Measurements from ENCODE around the gene XKRX. TPM values are rescaled to one million over a fixed set of nuclear protein-coding genes. Genes with fewer than 3 reads are reported as not detected.

XKRX gene
- total RNA-seq: under 1 TPM; 0.16 to 0.59 (median 0.33) TPM

- TF ChIP-seq POLR2A (IDR thresholded peaks at IDR 0.05) (no peak), POLR2AphosphoS5 (IDR thresholded peaks at IDR 0.05) (no peak)
- TF ChIP-seq, protein P1, sequence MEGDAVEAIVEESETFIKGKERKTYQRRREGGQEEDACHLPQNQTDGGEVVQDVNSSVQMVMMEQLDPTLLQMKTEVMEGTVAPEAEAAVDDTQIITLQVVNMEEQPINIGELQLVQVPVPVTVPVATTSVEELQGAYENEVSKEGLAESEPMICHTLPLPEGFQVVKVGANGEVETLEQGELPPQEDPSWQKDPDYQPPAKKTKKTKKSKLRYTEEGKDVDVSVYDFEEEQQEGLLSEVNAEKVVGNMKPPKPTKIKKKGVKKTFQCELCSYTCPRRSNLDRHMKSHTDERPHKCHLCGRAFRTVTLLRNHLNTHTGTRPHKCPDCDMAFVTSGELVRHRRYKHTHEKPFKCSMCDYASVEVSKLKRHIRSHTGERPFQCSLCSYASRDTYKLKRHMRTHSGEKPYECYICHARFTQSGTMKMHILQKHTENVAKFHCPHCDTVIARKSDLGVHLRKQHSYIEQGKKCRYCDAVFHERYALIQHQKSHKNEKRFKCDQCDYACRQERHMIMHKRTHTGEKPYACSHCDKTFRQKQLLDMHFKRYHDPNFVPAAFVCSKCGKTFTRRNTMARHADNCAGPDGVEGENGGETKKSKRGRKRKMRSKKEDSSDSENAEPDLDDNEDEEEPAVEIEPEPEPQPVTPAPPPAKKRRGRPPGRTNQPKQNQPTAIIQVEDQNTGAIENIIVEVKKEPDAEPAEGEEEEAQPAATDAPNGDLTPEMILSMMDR (IDR thresholded peaks at IDR 0.05): no peak
- Histone ChIP-seq H3K27me3 (peaks cover 0 to 42% of the 10 kb centered on the region in 2 donors), H3K4me1 (no peaks in the 10 kb centered on the region), H3K4me3 (peak within 1 kb of the TSS; percentile 25 to 66 (median 50)), H3K36me3 (no peaks in the 10 kb centered on the region), H3K9me3 (peaks cover 0 to 7% of the 10 kb centered on the region in 2 donors), H3K27ac (no peak within 1 kb of the TSS)
- DNase-seq (ENCODE audit: low spot score in 2 of 2): peak; percentile 31 to 47
- intact Hi-C loops (cut with DNase I; ENCODE audit: low total_unique reads): no loop called here
Measured at GRCh38 chrX:100928660-100929613, at the start of gene XKRX. XKRX (minus strand) TSS chrX:100928917; CDS start chrX:100928304, 613 bp downstream.

- Histone ChIP-seq H3K27me3 (peaks cover 0 to 6% of the 10 kb centered on the region in 2 donors), H3K36me3 (no peaks in the 10 kb centered on the region), H3K4me3 (no peak overlapping the region), H3K9me3 (peaks cover 0 to 6% of the 10 kb centered on the region in 2 donors), H3K27ac (no peak overlapping the region), H3K4me1 (no peaks in the 10 kb centered on the region)
- DNase-seq (ENCODE audit: low spot score in 2 of 2): no peak
- intact Hi-C loops (cut with DNase I; ENCODE audit: low total_unique reads): no loop called here
- TF ChIP-seq POLR2AphosphoS5 (IDR thresholded peaks at IDR 0.05) (no peak), POLR2A (IDR thresholded peaks at IDR 0.05) (no peak)
- TF ChIP-seq, protein P1 (IDR thresholded peaks at IDR 0.05): no peak
Measured at GRCh38 chrX:100976211-100976610, 47.5 kb upstream of the XKRX start.

DNA sequence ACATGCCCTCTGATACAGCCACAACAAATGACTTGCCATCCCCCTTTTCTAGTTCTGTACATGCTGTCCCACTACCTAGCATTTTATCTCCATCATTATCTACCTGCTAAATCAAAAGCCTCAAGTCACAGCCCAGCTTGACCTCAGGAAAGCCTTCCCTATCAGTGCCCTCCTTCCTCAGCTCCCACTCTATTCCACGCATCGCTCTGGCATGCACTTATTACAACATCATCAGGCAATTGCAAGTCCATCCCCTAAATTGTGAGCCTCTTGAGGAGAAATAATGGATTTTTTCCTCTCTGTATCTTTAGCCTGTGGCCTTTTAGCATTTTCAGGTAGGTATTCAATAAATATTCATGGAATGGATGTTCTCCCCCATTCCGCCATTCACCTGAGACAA lies 46.5 kb upstream of the XKRX start:
- H3K9me3 ChIP-seq: peaks cover 0 to 6% of the 10 kb centered on the region in 2 donors
- H3K27ac ChIP-seq: no peak overlapping the region
- H3K4me3 ChIP-seq: no peak overlapping the region
- TF ChIP-seq POLR2A (IDR thresholded peaks at IDR 0.05): no peak
- TF ChIP-seq, protein P1 (IDR thresholded peaks at IDR 0.05): no peak
- peaks cover 0 to 4% of the 10 kb centered on the region in 2 donors for H3K27me3 ChIP-seq
- H3K4me1 ChIP-seq: no peaks in the 10 kb centered on the region
- no peak for DNase-seq (ENCODE audit: low spot score in 2 of 2)
- intact Hi-C loops (cut with DNase I; ENCODE audit: low total_unique reads): no loop called here
- no peaks in the 10 kb centered on the region for H3K36me3 ChIP-seq

DNA sequence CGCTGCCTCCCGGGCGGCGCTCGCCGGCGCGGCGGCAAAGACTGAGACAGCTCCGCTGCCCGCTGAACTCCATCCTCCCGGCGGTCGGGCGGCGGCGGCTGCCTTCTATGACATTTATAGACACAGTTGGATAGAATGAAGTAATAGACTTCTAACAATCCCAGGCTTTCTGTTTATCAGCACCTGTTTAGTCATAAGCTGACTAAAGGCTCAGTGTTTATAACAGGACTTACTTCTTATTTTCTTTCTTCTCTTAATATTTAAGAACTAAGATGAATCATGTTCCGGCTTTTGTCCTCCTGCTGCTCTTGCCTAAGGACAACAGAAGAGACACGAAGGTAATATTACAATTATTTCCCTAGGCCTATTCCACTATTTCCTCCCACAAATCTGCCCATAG lies 44.7 kb upstream of the XKRX start:
- H3K36me3 ChIP-seq: no peaks in the 10 kb centered on the region
- no peak overlapping the region for H3K4me3 ChIP-seq
- no peak for TF ChIP-seq POLR2A (IDR thresholded peaks at IDR 0.05)
- TF ChIP-seq, protein P1 (IDR thresholded peaks at IDR 0.05): no peak
- TF ChIP-seq POLR2AphosphoS5 (IDR thresholded peaks at IDR 0.05): no peak
- intact Hi-C loops (cut with DNase I; ENCODE audit: low total_unique reads): no loop called here
- H3K9me3 ChIP-seq: peaks cover 0 to 6% of the 10 kb centered on the region in 2 donors
- no peak for DNase-seq (ENCODE audit: low spot score in 2 of 2)
- H3K4me1 ChIP-seq: no peaks in the 10 kb centered on the region
- H3K27ac ChIP-seq: no peak overlapping the region
- peaks cover 0 to 7% of the 10 kb centered on the region in 2 donors for H3K27me3 ChIP-seq

GRCh38 chrX:100969936-100970335 lies 41.2 kb upstream of the XKRX start:
- H3K27me3 ChIP-seq: peaks cover 0 to 16% of the 10 kb centered on the region in 2 donors
- TF ChIP-seq POLR2A (IDR thresholded peaks at IDR 0.05) (no peak), POLR2AphosphoS5 (IDR thresholded peaks at IDR 0.05) (no peak)
- TF ChIP-seq, protein P1 (IDR thresholded peaks at IDR 0.05): no peak
- peaks cover 5 to 15% of the 10 kb centered on the region in 2 donors for H3K9me3 ChIP-seq
- no peak for DNase-seq (ENCODE audit: low spot score in 2 of 2)
- H3K4me3 ChIP-seq: no peak overlapping the region
- H3K4me1 ChIP-seq: no peaks in the 10 kb centered on the region
- H3K27ac ChIP-seq: no peak overlapping the region
- intact Hi-C loops (cut with DNase I; ENCODE audit: low total_unique reads): no loop called here
- H3K36me3 ChIP-seq: no peaks in the 10 kb centered on the region

Data from breast epithelium (tissue), 4 donors.